ENCODE results near the gene FZR1. TPM values are rescaled to one million over a fixed set of nuclear protein-coding genes. Genes with fewer than 3 reads are reported as not detected.

The FZR1 gene
- total and polyA plus RNA-seq, 9 of the 15 experiments (the other 6 are each of a cell fraction or from before 2014, with no cell fraction given), result 0.18 to 48.0 (median 22.2) TPM

GRCh38 chr19:3506384-3507340 is 551 bp downstream of the FZR1 start:
- DNase-seq (ENCODE audit: extremely low read depth in 1 of 4, low spot score in 3 of 4) (peak; percentile 28 to 62 (median 48)), FAIRE-seq (no peak), ATAC-seq (peak; percentile 13)
- intact Hi-C loops (cut with micrococcal nuclease) (no loop called here), in situ Hi-C loops (cut with MboI) (no loop called here)
- H3K9ac ChIP-seq (ENCODE audit: insufficient read depth in 1 of 2, low read depth in 2 of 2, low read length in 2 of 2), result peak overlapping the region; percentile 91 to 94
- peak overlapping the region; percentile 70; the same call in 1 of the 2 replicates for H2AFZ ChIP-seq (ENCODE audit: low read depth, low read length)
- peaks cover 37% of the 10 kb centered on the region for H4K20me1 ChIP-seq (replicated peaks; ENCODE audit: control insufficient read depth, insufficient read depth, low read length)
- POLR2A ChIA-PET, result interaction anchor here (0.8 to 1.0 kb wide), 2 partner anchors 14 to 72 kb away, joined by 4 to 5 read pairs; no protein-coding TSS in a partner anchor
- H3K9me1 ChIP-seq (ENCODE audit: control insufficient read depth, insufficient read depth, low read length), result peaks cover 10% of the 10 kb centered on the region
- TSS peak; percentile 31 for BruUV-seq (replicated peaks)
- H3K27ac ChIP-seq (ENCODE audit: extremely low read depth, low read depth, low read length), result peak overlapping the region; percentile 92
- H3K4me3 ChIP-seq, result peak overlapping the region; percentile 99
- H3K4me2 ChIP-seq (ENCODE audit: insufficient read depth, low read length), result peak overlapping the region; percentile 88
- CTCF ChIA-PET (ENCODE audit: low intra/inter-chr PET ratio), result no interaction called here
- H3K9me3 ChIP-seq (replicated peaks; ENCODE audit: control insufficient read depth, insufficient read depth, low read depth, low read length), result no peaks in the 10 kb centered on the region
- 4% methylated on average over 39 of the region's 69 CpGs for WGBS (ENCODE audit: insufficient coverage, low coverage, missing lambda C conversion rate)
- peaks cover 31% of the 10 kb centered on the region; the same call in 2 of the 3 replicates for H3K36me3 ChIP-seq (ENCODE audit: control insufficient read depth, insufficient read depth, low read length)
- H3K79me2 ChIP-seq (ENCODE audit: control insufficient read depth, insufficient read depth, low read length), result peaks cover 58% of the 10 kb centered on the region
- peaks cover 24 to 74% of the 10 kb centered on the region in 2 experiments; a peak in 4 of 5 replicates for H3K4me1 ChIP-seq (replicated peaks in 1 of 2; ENCODE audit: control insufficient read depth in 2 of 2, insufficient read depth in 2 of 2, low read length in 2 of 2)
- no peaks in the 10 kb centered on the region for H3K27me3 ChIP-seq (ENCODE audit: control insufficient read depth in 2 of 2, insufficient read depth in 2 of 2, low read length in 2 of 2)
- no peak for TF ChIP-seq NR1H2 (CRISPR knock-in tag; IDR thresholded peaks at IDR 0.05)
- TF ChIP-seq MECOM (CRISPR knock-in tag; IDR thresholded peaks at IDR 0.05), result no peak
- TF ChIP-seq SAP30 (IDR thresholded peaks at IDR 0.05; ENCODE audit: borderline replicate concordance, insufficient read depth, low read depth, low read length, poor library complexity, severe bottlenecking), result peak; percentile 18
- no peak for TF ChIP-seq ZNF23 (CRISPR knock-in tag; IDR thresholded peaks at IDR 0.05)
- no peak for TF ChIP-seq SMC3 (conservative IDR thresholded peaks at IDR 0.05; ENCODE audit: insufficient read depth, low read depth, low read length)
- TF ChIP-seq CHD1 (IDR thresholded peaks at IDR 0.05; ENCODE audit: low read length), result peak; percentile 74
- TF ChIP-seq ZFX (CRISPR knock-in tag; IDR thresholded peaks at IDR 0.05), result peak; percentile 68
- peak; percentile 83; the same call in 1 of the 2 replicates for TF ChIP-seq PHF8 (IDR thresholded peaks at IDR 0.05; ENCODE audit: borderline replicate concordance, low read length)
- no peak for TF ChIP-seq ZNF785 (CRISPR knock-in tag; IDR thresholded peaks at IDR 0.05)
- TF ChIP-seq TAF1 (IDR thresholded peaks at IDR 0.05; ENCODE audit: control insufficient read depth, extremely low read depth, insufficient read depth, low read length, severe bottlenecking), result peak; percentile 18
- no peak for TF ChIP-seq TEAD1 (CRISPR knock-in tag; IDR thresholded peaks at IDR 0.05)
- peak; percentile 63 for TF ChIP-seq RBBP5 (IDR thresholded peaks at IDR 0.05; ENCODE audit: borderline replicate concordance, insufficient read depth, low read length, poor library complexity, severe bottlenecking)
- TF ChIP-seq MEF2A (IDR thresholded peaks at IDR 0.05; ENCODE audit: control insufficient read depth, low read depth, low read length), result no peak
- TF ChIP-seq SP1 (CRISPR knock-in tag; IDR thresholded peaks at IDR 0.05), result peak; percentile 62
- TF ChIP-seq HDGF (IDR thresholded peaks at IDR 0.05), result no peak
- no peak for TF ChIP-seq ADNP (tag; IDR thresholded peaks at IDR 0.05)
- TF ChIP-seq U2AF2 (optimal IDR thresholded peaks at IDR 0.05; ENCODE audit: low read depth, low read length), result no peak
- TF ChIP-seq, protein P1, sequence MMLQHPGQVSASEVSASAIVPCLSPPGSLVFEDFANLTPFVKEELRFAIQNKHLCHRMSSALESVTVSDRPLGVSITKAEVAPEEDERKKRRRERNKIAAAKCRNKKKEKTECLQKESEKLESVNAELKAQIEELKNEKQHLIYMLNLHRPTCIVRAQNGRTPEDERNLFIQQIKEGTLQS (IDR thresholded peaks at IDR 0.05), result 0 out of 2 replicates have a peak, but pooled peaks have one; percentile 6
- TF ChIP-seq, protein P1 (CRISPR knock-in tag; conservative IDR thresholded peaks at IDR 0.05), result no peak
- TF ChIP-seq ELF2 (CRISPR knock-in tag; IDR thresholded peaks at IDR 0.05), result no peak
- no peak for TF ChIP-seq NR2F6 (CRISPR knock-in tag; IDR thresholded peaks at IDR 0.05)
- TF ChIP-seq RBM22 (IDR thresholded peaks at IDR 0.05; ENCODE audit: low read depth, low read length, poor library complexity, severe bottlenecking), result peak; percentile 6
